Suppressor macrophage (primary cell): Measurements from ENCODE around the gene FAM81B.
"Not testable (repeated sequence)": the region's sequence is repeated elsewhere in the genome, so short reads cannot be mapped to it uniquely, and the experiment has no call there.

ENCODE experiments used
- DNase-seq, 4 experiments: peaks; one replicate each; pipeline ENCODE4 v3.0.0-alpha.2; 2020 to 2022
- total RNA-seq, 17 experiments: gene quantifications; one replicate each; lab custom pipeline; 2026; ENCODE audit warnings: mixed read lengths in 6 of 17, inconsistent platforms in 3 of 17; lab: John Stamatoyannopoulos, UW

Gene FAM81B, protein sequence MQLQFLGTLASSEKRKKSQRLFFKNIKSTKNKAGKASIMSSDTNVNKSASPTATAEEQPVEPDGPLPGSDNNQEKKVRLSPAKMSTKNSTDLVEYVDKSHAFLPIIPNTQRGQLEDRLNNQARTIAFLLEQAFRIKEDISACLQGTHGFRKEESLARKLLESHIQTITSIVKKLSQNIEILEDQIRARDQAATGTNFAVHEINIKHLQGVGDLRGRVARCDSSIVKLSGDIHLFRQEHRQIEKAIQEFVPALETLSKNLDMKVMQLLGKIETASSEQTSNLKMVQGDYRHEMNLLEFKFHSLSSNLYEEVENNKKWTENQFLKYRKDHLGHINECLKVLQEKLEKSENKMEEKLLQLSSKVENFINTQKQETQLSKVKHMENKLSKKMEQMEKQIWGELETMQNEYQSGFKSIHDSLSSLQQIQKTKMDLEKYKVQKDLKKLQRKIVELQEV
- 0 to 1.7 (median 0) reads per million in 17 experiments for total RNA-seq

DNA sequence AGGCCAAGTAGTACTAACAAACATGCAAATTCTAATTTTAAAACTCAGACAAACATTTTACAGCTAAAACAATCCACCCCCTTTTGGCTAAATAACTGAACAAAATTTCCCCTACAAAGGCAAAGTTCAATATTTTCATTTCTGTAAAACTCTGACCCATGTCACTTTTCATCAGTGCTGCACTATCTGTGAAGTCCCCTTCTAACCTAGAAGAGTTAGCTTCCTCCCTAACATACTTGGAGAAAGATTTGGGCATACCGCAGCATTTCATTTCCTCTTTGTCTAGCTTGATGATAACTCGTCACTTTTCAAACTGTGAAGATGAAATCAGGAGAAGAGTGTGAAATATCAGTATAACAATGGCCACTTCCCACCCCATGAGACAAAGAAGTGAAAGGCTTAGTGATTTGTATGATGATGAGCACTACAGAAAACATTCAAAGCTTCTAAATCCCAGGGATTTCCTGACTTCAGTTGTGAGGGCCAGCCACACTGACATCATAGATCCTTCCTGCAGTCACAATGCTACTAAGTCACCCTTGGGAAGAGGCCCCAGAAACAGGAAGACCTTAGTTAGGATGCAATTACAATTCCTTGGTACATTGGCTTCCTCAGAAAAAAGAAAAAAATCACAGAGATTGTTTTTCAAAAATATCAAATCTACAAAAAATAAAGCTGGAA, at the start of gene FAM81B:
Gene FAM81B, plus strand, starts transcription at position 555 of the 681 bp plus-strand sequence. Its CDS starts 24 bp downstream, at position 579.
- peak in 3 of 4 experiments; percentile 5 to 20 (median 11) for DNase-seq

DNA sequence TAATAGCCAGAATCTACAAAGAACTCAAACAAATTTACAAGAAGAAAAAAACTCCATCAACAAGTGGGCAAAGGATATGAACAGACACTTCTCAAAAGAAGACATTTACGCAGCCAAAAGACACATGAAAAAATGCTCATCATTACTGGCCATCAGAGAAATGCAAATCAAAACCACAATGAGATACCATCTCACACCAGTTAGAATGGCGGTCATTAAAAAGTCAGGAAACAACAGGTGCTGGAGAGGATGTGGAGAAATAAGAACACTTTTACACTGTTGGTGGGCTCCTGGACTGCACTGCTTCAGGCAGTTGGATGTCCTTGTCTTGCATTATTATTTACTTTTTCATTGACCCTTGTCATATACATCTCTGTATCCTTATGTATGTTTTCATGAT, 49.7 kb upstream of the FAM81B start:
- not testable (repeated sequence) for DNase-seq

DNA sequence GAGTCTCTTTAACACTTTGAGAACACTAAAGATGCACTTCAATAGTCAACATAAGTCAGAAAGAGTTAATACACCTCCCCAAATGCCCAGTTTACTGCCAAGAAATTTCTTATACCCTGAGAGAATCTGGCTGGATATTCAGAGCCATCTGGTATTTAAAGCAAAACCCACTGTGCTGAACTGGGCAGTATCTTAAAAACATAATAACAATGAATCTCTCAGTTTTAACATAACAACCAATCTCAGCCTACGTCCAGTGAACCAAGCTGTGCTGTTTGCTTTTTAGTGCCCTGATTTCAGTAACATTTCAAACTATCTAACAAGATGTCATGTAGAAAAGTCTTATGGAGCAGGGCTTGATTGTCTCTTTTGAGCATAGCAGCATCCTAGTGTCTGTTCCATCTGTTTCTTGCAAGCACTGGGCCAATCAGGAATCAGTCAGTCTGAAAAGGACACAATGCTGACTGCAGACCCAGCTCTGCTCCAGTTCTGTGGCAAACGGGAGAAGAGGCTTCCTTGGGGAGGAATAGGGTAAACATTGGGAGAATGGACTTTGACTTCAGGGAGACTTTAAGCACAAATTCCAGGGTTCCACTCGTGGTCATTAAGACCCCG, 43.6 kb upstream of the FAM81B start:
- DNase-seq = no peak

DNA sequence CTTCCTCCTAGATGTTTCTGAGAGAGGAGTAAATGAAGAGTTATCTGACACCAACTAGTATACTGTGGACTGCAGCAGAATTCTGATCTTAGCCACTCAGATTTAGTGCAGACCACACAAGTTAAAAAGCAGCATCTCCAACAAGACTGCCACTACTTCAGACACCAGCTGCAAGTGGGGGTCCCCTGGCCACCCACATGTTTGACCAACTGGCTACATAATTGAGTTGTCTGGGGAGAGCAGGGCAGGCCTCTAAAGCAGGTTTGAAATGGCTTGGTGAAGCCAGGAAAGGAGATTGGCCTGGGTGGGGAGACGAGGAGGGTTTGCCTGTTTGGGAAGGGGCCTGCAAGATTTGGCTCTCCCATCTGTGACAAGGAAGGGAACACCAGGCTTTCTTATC, 40.5 kb upstream of the FAM81B start:
- no peak for DNase-seq

DNA sequence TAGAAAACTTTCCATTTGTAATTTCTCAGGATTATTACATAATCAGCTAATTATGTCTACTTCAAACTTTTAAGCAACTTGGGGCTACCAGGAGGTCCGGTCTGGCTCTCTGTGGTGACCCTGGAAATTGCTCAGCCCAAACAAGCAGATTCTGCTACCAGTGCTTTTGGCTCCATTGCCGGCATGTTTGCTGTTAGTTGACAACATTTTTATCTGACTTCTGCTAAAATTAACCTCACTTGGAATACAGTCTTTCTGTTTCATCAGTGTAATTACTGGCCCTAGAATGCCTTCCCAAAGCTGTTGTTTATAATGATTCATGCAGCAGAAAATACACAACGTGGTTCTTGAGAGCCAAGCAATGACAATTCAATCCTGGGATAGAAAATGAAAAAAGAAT, 38.5 kb upstream of the FAM81B start:
- DNase-seq = no peak

DNA sequence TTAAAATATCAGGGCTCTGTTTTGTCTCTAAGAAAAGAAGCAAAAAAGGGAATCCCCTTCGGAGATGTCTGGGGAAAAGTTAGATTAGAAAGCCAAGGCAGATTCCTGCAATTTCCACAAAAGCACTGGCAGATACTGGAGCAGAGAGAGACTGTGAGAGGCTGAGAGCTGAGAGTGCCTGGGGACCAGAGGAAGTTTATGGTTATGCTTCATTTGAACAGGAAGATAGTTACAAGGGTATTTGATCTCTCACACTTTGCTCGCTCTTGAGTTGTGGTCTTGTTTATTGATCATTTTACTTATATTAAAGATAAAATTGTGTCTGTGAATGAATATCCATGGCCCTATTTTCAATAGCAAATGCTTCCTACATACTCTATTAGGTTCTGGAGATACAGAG, 32.8 kb upstream of the FAM81B start:
- DNase-seq = no peak

DNA sequence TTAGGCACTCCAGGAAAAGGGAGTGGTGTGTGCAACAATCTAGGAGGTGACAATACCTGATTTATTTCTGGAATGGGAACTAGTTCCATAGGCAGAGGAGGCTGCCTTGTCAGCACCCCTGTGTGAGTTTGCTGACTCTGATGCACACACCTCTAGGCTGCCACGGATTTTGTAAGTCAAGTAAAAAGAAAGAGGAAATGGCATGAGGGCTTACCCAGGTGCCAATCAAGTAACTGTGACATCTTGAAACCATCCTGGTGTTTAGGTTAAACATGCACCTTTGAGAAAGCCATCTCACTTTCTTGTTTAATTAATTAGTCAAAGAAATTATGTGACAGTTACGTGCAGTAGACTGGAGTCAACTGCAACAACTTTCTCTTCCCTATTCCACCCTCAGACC, 32.3 kb upstream of the FAM81B start:
- DNase-seq = no peak

DNA sequence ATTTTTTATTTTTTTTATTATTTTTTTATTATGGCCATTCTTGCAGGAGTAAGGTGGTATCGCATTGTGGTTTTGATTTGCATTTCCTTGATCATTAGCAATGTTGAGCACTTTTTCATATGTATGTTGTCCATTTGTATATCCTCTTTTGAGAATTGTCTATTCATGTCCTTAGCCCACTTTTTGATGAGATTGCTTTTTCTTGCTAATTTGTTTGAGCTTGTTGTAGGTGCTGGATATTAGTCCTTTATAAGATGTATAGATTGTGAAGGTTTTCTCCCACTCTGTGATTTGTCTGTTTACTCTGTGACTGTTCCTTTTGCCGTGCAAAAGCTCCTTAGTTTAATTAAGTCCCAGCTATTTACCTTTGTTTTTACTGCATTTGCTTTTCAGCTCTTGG, 30.5 kb upstream of the FAM81B start:
- DNase-seq = not testable (repeated sequence)

DNA sequence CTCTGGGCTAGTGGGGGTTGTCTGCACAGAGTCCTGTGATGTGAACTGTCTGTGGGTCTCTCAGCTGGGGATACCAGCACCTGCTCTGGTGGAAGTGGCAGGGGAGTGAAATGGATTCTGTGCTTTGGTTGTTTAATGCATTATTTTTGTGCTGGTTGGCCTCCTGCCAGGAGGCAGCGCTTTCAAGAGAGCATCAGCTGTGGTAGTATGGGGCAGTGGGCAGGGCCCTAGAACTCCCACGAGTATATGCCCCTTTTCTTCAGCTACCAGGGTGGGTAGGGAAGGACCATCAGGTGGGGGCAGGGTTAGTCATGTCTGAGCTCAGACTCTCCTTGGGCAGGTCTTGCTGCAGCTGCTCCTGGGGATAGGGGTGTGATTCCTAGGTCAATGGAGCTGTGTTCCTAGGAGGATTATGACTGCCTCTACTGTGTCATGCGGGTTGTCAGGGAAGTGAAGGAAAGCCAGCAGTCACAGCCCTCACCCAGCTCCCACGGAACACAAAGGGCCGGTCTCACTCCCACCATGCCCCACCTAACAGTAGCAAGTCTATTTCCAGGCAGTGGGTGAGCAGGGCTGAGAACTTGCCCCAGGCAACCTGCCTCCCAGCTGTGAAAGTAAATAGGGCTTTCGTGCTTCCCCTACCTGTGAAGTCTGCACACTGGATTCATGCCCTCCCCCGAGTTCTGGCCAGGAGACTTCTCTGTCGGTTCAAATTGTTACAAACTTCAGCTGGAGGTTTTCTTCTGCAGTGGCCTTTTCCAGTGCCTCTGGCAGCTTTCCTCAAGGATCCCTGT, 25.7 kb upstream of the FAM81B start:
- DNase-seq = no peak

DNA sequence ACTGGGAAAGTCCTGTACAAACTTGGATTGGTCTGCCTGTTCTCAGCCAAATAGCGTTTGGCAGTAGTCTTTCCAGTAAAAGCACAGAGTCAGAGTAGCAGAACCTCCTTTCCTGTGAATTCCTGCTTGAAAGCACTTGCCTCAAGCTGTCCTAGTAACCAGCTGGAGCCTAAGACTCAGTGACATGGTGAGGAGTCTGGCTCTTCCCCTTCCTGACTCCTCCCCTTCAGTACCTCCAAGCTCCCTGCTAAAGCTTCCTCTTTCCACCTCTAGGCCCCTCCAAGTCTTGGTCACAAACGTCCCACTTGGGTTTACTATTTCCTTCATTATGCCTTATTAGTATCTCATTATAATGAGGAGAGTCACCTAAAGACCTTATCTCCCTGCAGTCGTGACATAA, 21.4 kb upstream of the FAM81B start:
- peak in 3 of 4 experiments; percentile 36 to 45 (median 39) for DNase-seq

DNA sequence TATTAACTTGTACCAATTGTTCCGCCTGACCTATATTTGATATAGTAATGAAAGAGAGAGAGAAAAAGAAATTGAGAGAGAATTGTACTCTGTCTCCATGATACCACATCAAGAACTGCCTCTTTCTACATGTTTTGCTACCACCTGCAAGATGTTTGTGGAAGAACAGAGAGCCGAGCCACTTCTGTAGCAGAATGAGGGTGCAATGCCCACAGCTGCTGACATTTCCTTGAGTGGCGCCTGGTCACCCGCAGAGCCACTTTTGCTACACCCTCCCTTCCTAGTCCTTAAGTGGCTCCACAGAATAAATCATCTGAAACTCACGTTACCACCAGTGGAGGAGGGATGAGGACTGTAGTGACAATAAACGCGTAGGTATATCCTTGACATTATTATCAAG, 17.1 kb upstream of the FAM81B start:
- no peak for DNase-seq

DNA sequence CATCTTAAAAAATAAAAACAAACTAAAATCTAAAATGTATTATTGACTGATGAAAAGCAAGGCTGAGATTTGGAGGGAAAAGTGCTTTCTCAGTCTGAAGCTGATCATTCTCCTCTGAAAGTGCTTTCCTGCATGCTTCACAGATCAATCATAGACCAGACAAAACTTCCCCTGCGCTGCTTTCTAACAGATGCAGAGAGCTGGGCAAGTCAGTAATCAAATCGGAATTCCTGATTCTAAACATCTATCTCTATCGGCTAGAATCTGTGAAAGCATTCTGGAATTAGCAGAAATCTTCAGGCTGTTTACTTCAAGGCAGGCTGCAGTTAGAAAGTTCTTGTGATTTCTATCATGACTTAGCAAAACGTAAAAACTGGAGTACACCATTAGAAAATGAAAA, 15.6 kb upstream of the FAM81B start:
- DNase-seq = no peak

DNA sequence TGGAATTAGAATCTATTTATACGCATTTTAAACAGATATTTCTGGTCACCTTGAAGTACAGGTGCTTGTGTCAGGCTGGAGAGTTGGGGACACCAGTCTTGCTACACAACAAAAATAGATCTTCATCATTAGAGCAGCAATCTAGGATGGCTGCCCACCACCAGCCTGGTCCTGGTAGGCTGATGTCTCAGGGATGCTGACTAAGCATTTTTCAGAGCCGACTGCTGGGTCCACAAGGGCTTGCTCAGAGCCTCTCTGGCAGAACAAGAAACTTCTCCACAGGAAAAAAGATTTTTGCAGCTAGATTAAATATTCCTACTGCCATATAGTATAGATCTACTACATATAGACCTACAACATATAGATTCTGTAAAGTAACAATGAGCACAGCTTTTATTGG, 12.0 kb upstream of the FAM81B start:
- no peak for DNase-seq

DNA sequence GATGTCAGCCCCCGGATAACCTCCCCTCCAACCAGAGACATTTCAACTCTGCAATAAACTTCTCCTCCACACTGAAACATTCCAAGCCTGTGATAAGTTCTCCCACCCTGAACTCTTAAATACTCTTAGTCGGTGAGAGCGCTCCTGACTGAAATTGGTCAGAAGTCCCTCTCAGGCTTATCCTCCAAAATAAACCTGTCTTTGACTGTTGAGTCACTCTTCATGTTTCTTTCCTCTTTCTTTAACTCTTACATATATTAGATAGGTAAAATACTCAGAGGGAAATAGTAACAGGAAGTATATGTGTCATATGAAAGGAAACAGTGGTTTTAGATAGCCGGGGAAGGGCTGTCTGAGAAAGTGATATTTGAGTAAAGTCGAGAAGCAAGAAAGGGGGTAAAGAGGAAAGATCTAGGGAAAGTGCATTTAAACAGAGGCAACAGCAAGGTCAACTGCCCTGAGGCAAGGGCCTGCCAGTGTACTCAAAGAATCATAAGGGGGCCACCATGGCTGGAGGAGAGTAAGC, 11.0 kb upstream of the FAM81B start:
- DNase-seq = no peak

DNA sequence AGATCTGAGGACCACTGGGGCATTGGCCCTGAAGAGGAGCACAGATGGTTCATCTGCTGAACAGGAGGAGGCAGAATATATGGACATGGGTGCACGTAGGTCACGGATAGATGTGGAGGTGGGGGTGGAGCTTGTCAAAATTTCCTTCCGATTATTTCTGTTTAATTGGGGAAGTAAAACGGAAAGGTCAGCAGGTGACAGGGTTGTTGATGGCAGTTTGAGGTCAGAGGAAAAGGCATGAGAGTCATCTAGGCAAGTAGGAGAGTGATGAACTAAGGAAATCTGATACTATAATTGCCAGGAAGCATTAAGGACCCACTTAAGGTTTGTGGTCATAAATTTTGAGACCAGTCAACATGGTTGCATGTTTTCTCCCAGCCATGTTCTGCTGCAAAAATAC, 8.4 kb upstream of the FAM81B start:
- DNase-seq = peak in 1 of 4 experiments; percentile 4

DNA sequence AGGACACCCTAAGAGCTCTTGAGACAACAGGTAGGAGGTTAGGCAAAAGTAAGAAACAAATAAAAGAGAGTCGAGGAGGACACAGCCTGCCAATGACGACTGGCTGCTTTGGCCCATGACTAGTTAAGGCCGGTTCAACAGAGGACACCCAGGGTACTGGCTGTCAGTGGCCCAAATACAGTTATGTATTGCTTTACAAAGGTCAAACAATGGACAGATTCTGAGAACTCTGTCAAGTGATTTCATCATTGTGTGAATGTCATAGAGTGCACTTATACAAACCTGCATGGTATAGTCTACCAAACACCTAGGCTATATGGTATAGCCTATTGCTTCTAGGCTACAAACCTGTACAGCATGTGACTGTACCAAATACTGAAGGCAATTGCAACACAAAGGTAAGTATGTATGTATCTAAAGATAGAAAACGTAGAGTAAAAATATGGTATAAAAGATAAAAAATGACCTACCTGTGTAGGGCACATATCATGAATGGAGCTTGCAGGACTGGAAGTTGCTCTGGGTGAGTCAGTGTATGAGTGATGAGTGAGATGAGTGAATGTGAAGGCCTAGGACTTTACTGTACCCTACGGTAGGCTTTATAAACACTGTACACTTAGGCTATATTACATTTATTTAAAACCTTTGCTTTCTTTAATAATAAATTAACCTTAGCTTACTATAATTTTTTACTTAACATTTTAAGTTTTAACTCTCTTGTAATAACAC, 6.5 kb upstream of the FAM81B start:
- no peak for DNase-seq

DNA sequence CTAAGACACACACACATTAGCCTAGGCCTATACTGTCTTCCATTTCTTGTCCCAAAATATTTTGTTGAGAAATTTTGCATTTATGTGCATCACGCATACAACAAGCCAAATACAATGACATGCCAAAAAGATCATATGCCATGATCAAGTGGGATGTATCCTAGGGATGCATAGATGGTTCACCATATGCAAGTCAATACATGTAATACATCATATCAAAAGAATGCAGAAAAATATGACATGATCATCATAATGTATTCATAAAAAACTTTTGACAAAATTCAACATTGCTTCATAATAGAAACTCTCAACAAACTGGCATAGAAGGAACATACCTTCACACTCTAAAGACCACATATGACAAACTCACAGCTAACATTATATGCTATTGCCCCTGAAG, 5.8 kb upstream of the FAM81B start:
- no peak for DNase-seq

DNA sequence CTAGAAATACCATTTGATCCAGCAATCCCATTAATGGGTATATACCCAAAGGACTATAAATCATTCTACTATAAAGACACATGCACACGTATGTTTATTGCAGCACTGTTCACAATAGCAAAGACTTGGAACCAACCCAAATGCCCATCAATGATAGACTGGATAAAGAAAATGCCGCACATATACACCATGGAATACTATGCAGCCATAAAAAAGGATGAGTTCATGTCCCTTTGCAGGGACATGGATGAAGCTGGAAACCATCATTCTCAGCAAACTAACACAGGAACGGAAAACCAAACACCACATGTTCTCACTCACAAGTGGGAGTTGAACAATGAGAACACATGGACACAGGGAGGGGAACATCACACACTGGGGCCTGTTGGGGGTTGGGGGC, 799 bp downstream of the FAM81B start:
- DNase-seq = not testable (repeated sequence)

DNA sequence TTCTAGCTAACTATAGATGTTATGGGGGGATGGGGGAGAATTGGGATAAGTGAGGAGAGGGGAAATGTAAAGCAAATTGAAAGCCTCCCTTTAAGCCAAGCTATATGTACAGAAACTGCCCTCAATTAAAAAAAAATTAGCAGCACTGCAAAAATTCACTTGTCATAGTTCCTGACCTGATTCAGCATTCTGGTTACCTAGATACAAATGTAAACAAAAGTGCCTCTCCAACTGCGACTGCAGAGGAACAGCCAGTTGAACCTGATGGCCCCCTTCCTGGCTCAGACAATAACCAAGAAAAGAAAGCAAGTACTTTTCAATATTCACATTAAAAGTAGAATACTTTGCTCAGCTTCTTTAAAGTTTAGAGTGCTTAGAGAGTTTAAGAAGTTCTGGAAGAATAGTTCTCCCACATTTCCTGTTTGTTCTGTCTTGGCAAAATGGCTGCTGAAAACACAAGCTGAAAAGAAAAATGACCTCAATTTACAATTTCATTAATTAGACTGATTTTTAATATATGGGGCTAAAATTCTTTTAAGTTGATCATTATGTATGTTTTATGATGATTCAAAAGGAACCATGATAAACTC, 1.5 kb downstream of the FAM81B start:
- peak in 3 of 4 experiments; percentile 16 to 49 (median 39) for DNase-seq

DNA sequence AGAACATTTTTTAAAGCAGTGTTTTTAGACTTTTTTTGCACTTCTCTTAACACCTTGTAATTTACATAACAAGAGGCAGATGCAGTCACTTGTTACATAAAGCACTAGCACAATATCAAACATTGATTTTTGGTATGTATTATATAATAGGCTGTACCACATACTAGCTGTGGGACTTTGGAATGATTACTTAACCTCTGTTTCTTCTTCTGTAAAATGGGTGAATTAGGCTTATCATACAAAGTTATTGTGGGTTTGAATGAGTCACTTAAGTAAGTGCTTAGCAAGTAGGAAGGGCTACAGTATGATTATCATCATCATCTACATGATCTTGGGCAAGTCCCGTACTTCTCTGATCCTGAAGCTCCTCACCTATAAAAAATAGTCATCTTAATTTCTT, 2.1 kb downstream of the FAM81B start:
- DNase-seq = no peak

DNA sequence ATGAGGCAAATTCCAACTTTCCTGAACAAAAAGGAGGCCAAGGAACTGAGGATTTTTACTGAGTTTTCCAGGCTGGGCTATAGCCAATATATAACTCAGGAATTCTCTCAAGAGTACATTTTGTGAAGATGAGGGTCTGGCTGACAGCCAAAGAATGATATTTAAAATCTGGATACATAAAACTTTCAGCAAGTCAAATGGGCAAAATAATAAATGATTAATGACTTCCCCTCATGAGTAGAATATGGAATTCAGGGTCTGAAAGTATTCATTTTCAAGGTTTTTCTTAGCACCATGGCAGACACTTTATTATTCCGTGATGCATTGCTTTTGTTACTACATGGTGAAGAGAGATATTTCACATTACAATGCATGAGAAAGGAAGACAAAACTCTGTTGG, 7.8 kb downstream of the FAM81B start:
- no peak for DNase-seq
